K562 (cell line): Measurements from ENCODE around the gene EDARADD. TPM values are rescaled to one million over a fixed set of nuclear protein-coding genes. Genes with fewer than 3 reads are reported as not detected.
A peak's percentile ranks its signal among the peaks of the same experiment; 100 is the strongest.

Experiments
- CBFA2T3 ChIP-seq: fragments of 450-650 bp; IDR thresholded peaks from 2 replicates; pipeline ENCODE4 v1.6.1; 2017
- CBX5 ChIP-seq: IDR thresholded peaks from 2 replicates; pipeline ENCODE4 v1.6.1; 2014; ENCODE audit warnings: low read depth, borderline replicate concordance
- CCAR2 ChIP-seq: fragments of 200-400 bp; formaldehyde crosslinking; IDR thresholded peaks from 2 replicates; pipeline ENCODE4 v1.6.1; 2017; ENCODE audit warnings: mild to moderate bottlenecking, low read depth, low read length
- ELF2 ChIP-seq: fragments of 250-450 bp; sonication (Bioruptor Pico); IDR thresholded peaks from 2 replicates; pipeline ENCODE4 v1.5.0; 2021; ENCODE audit warnings: mild to moderate bottlenecking
- ELK3 ChIP-seq: fragments of 450-650 bp; formaldehyde crosslinking; IDR thresholded peaks from 2 replicates; pipeline ENCODE4 v1.4.0; 2020; ENCODE audit warnings: mild to moderate bottlenecking
- EWSR1 ChIP-seq: fragments of 450-650 bp; IDR thresholded peaks from 2 replicates; pipeline ENCODE4 v1.6.1; 2018; ENCODE audit warnings: borderline replicate concordance, mild to moderate bottlenecking, low read depth, moderate library complexity; ENCODE audit not compliant: partially characterized antibody
- ID3 ChIP-seq, 2 experiments: fragments of 250-450 bp in 1 of 2; fragments of 450-650 bp in 1 of 2; sonication (Bioruptor Pico) in 1 of 2; IDR thresholded peaks; 2 replicates each; pipeline versions ENCODE4 v1.6.1 to v1.8.0; 2016 to 2021; ENCODE audit warnings: mild to moderate bottlenecking in 2 of 2, moderate library complexity in 2 of 2, missing compliant biosample characterization in 1 of 2, missing genetic modification characterization in 1 of 2
- JUND ChIP-seq, 2 experiments: IDR thresholded peaks; 2 replicates in 1 of 2; 3 replicates in 1 of 2; pipeline ENCODE4 v1.6.1; 2011; ENCODE audit warnings: borderline replicate concordance in 2 of 2, low read depth in 2 of 2, low read length in 2 of 2, improper control_type of control experiment in 1 of 2, missing biosample characterization in 1 of 2, missing genetic modification characterization in 1 of 2, missing genetic modification reagents in 1 of 2
- LEF1 ChIP-seq: fragments of 450-650 bp; IDR thresholded peaks from 2 replicates; pipeline ENCODE4 v1.6.1; 2016; ENCODE audit warnings: mild to moderate bottlenecking
- MTF1 ChIP-seq: fragments of 250-450 bp; sonication (Bioruptor Pico); IDR thresholded peaks from 2 replicates; pipeline ENCODE4 v1.9.0; 2021; ENCODE audit warnings: moderate library complexity, mild to moderate bottlenecking, inconsistent platforms, borderline replicate concordance
- SNAPC5 ChIP-seq: fragments of 250-450 bp; sonication (Bioruptor Pico); IDR thresholded peaks from 2 replicates; pipeline ENCODE4 v1.8.0; 2021; ENCODE audit warnings: moderate library complexity, mild to moderate bottlenecking, inconsistent platforms
- polyA plus RNA-seq, 8 experiments: library from polyadenylated mRNA; depleted of rRNA in 4 of 8; stranded (reverse) in 5 of 8; unstranded in 3 of 8; fragments of >200 nt; fragmentation: Nextera tagmentation in 2 of 8; fragmentation: Illumina TruSeq in 1 of 8; extraction: Ambion mirVana in 2 of 8; extraction: Trizol in 1 of 8; gene quantifications; 2 replicates each; pipeline versions ENCODE4 v1.2.1 to v1.2.3, GENCODE V29; 2011 to 2014; ENCODE audit warnings: inconsistent platforms in 1 of 8, missing spikeins in 1 of 8
- total RNA-seq, 7 experiments: library from RNA; depleted of rRNA in 6 of 7; stranded (reverse); fragments of >200 nt in 6 of 7; fragmentation: Illumina TruSeq in 2 of 7; extraction: Trizol in 2 of 7; gene quantifications; 2 replicates each; pipeline versions ENCODE4 v1.2.1 to v1.2.3, GENCODE V29; 2011 to 2021; ENCODE audit warnings: low replicate concordance in 1 of 7
- TF ChIP-seq, protein P1 (sequence below), 2 experiments: IDR thresholded peaks; 2 replicates each; pipeline ENCODE4 v1.6.1; 2011; ENCODE audit warnings: borderline replicate concordance in 1 of 2, control low read depth in 1 of 2, low read depth in 1 of 2, low read length in 1 of 2, mild to moderate bottlenecking in 1 of 2, mixed read lengths in 1 of 2, moderate library complexity in 1 of 2; ENCODE audit not compliant: insufficient read depth in 1 of 2, insufficient read length in 1 of 2, poor library complexity in 1 of 2, severe bottlenecking in 1 of 2; ENCODE audit errors: extremely low read depth in 1 of 2

EDARADD gene
- total and polyA plus RNA-seq, 9 of the 15 experiments (the other 6 are each of a cell fraction or from before 2014, with no cell fraction given) = 0.46 to 32.4 (median 20.6) TPM

GRCh38 chr1:236480758-236481436 is 86.8 kb downstream of the EDARADD start (continued):
- no peak for TF ChIP-seq JUND (IDR thresholded peaks at IDR 0.05; ENCODE audit: borderline replicate concordance, low read depth, low read length)
- no peak for TF ChIP-seq JUND (tag; IDR thresholded peaks at IDR 0.05; ENCODE audit: borderline replicate concordance, low read depth, low read length)
- peak; percentile 52; the same call in 1 of the 2 replicates for TF ChIP-seq LEF1
- TF ChIP-seq EWSR1 = no peak
- no peak for TF ChIP-seq CCAR2
- no peak for TF ChIP-seq CBX5
- no peak for TF ChIP-seq SNAPC5 (CRISPR knock-in tag)
- TF ChIP-seq ELF2 (CRISPR knock-in tag) = no peak
- TF ChIP-seq ELK3 = no peak
- TF ChIP-seq, protein P1, sequence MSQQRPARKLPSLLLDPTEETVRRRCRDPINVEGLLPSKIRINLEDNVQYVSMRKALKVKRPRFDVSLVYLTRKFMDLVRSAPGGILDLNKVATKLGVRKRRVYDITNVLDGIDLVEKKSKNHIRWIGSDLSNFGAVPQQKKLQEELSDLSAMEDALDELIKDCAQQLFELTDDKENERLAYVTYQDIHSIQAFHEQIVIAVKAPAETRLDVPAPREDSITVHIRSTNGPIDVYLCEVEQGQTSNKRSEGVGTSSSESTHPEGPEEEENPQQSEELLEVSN (IDR thresholded peaks at IDR 0.05; ENCODE audit: borderline replicate concordance in 1 of 2, extremely low read depth in 1 of 2, insufficient read depth in 1 of 2, insufficient read length in 1 of 2, low read depth in 1 of 2, low read length in 1 of 2, poor library complexity in 1 of 2, severe bottlenecking in 1 of 2) = peak in 1 of 2 experiments; percentile 62
- TF ChIP-seq ID3 (CRISPR knock-in tag; IDR thresholded peaks at IDR 0.05) = no peak
- no peak for TF ChIP-seq ID3 (tag; IDR thresholded peaks at IDR 0.05)
- TF ChIP-seq CBFA2T3 = peak; percentile 28; the same call in 1 of the 2 replicates
- TF ChIP-seq MTF1 (CRISPR knock-in tag) = no peak
